ENCODE data around the gene CDH3. TPM values are rescaled to one million over a fixed set of nuclear protein-coding genes. Genes with fewer than 3 reads are reported as not detected.

The CDH3 gene
- total RNA-seq, 1 donor from 2014 or later = not detected

GRCh38 chr16:68689921-68690320 lies 44.8 kb downstream of the CDH3 start:
- Histone ChIP-seq H3K36me3 (no peaks in the 10 kb centered on the region), H3K9me3 (no peaks in the 10 kb centered on the region), H3K27ac (no peak overlapping the region), H3K4me3 (no peak overlapping the region), H3K4me1 (no peaks in the 10 kb centered on the region), H3K27me3 (no peaks in the 10 kb centered on the region)
- DNase-seq (ENCODE audit: low spot score in 2 of 2) = no peak
- intact Hi-C loops (cut with DNase I) = no loop called here
- TF ChIP-seq CTCF (IDR thresholded peaks at IDR 0.05) = no peak

GRCh38 chr16:68695575-68695974 lies 50.5 kb downstream of the CDH3 start:
- H3K27ac ChIP-seq = no peak overlapping the region
- no peak overlapping the region for H3K4me3 ChIP-seq
- TF ChIP-seq CTCF (IDR thresholded peaks at IDR 0.05) = no peak
- H3K4me1 ChIP-seq = no peaks in the 10 kb centered on the region
- H3K9me3 ChIP-seq = no peaks in the 10 kb centered on the region
- DNase-seq (ENCODE audit: low spot score in 2 of 2) = no peak
- no peaks in the 10 kb centered on the region for H3K36me3 ChIP-seq
- no peaks in the 10 kb centered on the region for H3K27me3 ChIP-seq
- intact Hi-C loops (cut with DNase I) = no loop called here

- no peak overlapping the region for H3K27ac ChIP-seq
- H3K9me3 ChIP-seq = no peaks in the 10 kb centered on the region
- no peaks in the 10 kb centered on the region for H3K27me3 ChIP-seq
- no peaks in the 10 kb centered on the region for H3K4me1 ChIP-seq
- no peak overlapping the region for H3K4me3 ChIP-seq
- no peaks in the 10 kb centered on the region for H3K36me3 ChIP-seq
- intact Hi-C loops (cut with DNase I) = no loop called here
- DNase-seq (ENCODE audit: low spot score in 2 of 2) = no peak
- TF ChIP-seq CTCF (IDR thresholded peaks at IDR 0.05) = no peak
These were observed 51.4 kb downstream of the CDH3 start for GRCh38 chr16:68696514-68696913.

GRCh38 chr16:68698091-68698490 lies 53.0 kb downstream of the CDH3 start:
- intact Hi-C loops (cut with DNase I) = no loop called here
- no peak for DNase-seq (ENCODE audit: low spot score in 2 of 2)
- no peaks in the 10 kb centered on the region for H3K36me3 ChIP-seq
- H3K27me3 ChIP-seq = no peaks in the 10 kb centered on the region
- no peak for TF ChIP-seq CTCF (IDR thresholded peaks at IDR 0.05)
- no peaks in the 10 kb centered on the region for H3K4me1 ChIP-seq
- H3K9me3 ChIP-seq = no peaks in the 10 kb centered on the region
- no peak overlapping the region for H3K27ac ChIP-seq
- H3K4me3 ChIP-seq = no peak overlapping the region

- no peaks in the 10 kb centered on the region for H3K9me3 ChIP-seq
- no peaks in the 10 kb centered on the region for H3K4me1 ChIP-seq
- intact Hi-C loops (cut with DNase I) = no loop called here
- H3K4me3 ChIP-seq = no peak overlapping the region
- H3K36me3 ChIP-seq = no peaks in the 10 kb centered on the region
- no peak for TF ChIP-seq CTCF (IDR thresholded peaks at IDR 0.05)
- no peaks in the 10 kb centered on the region for H3K27me3 ChIP-seq
- DNase-seq (ENCODE audit: low spot score in 2 of 2) = no peak
- H3K27ac ChIP-seq = no peak overlapping the region
These were observed 55.0 kb downstream of the CDH3 start for GRCh38 chr16:68700120-68700519.

GRCh38 chr16:68700831-68701230 lies 55.7 kb downstream of the CDH3 start:
- Histone ChIP-seq H3K4me3 (no peak overlapping the region), H3K36me3 (no peaks in the 10 kb centered on the region), H3K27me3 (no peaks in the 10 kb centered on the region), H3K9me3 (no peaks in the 10 kb centered on the region), H3K4me1 (no peaks in the 10 kb centered on the region), H3K27ac (no peak overlapping the region)
- intact Hi-C loops (cut with DNase I) = no loop called here
- no peak for TF ChIP-seq CTCF (IDR thresholded peaks at IDR 0.05)
- no peak for DNase-seq (ENCODE audit: low spot score in 2 of 2)
